GOT3 (cell line): ENCODE measurements around the gene CHRNA7.

Source experiments
- DNase-seq: peaks from one replicate; lab custom pipeline; 2025; ENCODE audit warnings: mixed read lengths; lab: John Stamatoyannopoulos, UW

CHRNA7 gene

GRCh38 chr15:32089851-32090359 lies 59.6 kb downstream of the CHRNA7 start:
- no peak for DNase-seq

- DNase-seq = no peak
These were observed 61.4 kb downstream of the CHRNA7 start for GRCh38 chr15:32091505-32092380.

DNA sequence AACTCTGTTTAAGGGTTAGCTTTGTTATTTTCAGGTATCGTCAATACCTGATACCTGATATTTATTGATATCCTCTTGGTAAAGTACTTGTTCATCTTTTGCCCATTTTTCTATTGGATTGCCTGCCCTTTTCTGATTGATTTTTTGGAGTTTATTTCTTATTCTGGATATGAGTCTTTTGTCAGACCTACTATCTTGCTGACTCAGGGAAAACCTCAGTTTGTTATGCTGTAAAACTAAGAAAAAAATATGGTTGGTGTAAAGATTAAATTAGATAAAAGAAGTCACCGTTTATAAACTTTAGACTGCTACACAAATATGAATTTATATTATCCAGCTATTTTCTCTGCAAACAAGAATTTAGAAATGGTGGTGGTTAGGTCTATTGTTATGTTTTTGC lies 65.9 kb downstream of the CHRNA7 start:
- no peak for DNase-seq

DNA sequence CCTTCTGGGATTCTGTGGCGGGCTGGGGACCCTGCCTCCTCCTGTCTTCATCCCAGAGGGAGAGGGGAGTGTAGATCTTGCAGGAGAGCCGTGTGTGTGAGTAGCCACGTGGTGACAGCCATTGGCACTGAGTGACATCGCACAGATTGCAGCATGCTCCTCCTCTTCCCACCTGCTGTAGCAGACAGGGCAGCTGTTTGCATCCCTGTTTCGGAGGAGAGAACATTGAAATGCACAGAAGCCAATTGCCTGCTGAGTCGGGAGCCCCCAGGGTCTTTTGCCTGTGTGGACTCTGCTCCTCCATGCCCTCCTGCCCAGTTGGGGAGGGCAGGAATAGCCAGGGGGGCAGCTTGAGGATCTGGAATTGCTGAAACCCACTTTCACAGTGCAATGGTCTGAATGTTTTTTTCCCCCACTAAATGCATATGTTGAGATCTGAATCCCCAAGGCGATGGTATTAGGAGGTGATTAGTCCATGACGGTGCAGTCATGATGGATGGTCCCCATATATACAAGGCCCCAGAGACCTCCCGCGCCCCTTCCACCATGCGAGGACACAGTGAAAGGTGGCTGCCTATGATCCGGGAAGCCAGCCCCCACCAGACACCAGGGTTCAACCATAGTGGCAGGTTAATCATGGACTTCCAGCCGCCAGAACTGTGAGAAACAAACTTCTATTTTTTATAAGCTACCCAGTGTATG lies 66.8 kb downstream of the CHRNA7 start:
- DNase-seq = no peak

DNA sequence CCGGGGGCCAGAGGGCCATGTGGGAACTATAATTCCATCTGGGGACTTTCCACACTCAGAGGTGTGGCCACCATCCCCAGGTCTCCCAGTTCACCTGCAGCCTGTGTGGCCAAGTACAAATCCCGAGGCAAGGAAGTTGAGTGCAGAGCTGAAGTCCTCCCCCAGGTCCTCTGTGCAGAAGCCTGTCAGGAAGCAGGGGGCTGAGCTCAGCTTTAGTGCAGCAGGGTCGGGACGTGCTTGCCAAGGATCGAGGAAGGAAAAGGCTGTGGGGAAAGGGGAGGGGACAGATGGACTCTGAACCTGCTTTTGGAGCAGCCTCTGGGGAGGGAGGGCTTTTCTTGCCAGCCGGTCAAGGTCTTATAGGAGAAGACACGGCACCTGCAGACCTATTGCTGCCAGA lies 67.7 kb downstream of the CHRNA7 start:
- no peak for DNase-seq

GRCh38 chr15:32099097-32099785 lies 68.9 kb downstream of the CHRNA7 start:
- DNase-seq = no peak

DNA sequence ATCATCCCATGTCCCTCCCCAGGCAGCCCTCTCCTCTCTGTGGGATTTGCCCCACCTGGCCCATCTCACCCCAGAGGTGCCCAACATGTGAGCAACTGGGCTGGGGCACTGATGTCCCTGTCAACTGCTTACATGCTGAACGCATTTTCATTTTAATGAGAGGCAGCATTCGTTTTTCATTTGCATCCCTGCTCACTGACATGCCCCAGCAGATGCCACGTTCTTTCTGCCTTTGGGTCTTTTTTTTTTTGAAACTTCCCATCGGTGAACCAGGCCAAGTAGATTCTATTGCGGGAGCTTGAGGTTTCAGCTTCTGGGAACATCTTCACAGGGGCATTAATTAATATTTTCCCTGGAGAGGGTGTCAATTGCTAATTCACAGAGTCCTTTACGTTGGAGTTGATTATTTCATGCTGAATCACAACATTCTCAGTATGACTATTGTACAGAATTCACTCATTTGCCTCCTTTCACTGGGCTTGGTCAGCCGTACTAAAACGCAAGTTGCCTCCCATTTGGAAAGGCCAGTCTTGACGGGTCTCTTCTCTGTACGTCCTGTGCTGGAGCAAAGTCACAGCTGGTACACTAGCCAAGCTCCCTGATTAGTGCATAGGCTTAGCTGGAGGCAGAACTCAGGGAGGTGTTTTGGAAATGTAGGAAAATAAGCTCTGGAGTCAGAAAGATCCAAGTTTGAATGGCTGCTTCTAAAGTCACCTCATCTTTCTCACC lies 69.8 kb downstream of the CHRNA7 start:
- DNase-seq = no peak

DNA sequence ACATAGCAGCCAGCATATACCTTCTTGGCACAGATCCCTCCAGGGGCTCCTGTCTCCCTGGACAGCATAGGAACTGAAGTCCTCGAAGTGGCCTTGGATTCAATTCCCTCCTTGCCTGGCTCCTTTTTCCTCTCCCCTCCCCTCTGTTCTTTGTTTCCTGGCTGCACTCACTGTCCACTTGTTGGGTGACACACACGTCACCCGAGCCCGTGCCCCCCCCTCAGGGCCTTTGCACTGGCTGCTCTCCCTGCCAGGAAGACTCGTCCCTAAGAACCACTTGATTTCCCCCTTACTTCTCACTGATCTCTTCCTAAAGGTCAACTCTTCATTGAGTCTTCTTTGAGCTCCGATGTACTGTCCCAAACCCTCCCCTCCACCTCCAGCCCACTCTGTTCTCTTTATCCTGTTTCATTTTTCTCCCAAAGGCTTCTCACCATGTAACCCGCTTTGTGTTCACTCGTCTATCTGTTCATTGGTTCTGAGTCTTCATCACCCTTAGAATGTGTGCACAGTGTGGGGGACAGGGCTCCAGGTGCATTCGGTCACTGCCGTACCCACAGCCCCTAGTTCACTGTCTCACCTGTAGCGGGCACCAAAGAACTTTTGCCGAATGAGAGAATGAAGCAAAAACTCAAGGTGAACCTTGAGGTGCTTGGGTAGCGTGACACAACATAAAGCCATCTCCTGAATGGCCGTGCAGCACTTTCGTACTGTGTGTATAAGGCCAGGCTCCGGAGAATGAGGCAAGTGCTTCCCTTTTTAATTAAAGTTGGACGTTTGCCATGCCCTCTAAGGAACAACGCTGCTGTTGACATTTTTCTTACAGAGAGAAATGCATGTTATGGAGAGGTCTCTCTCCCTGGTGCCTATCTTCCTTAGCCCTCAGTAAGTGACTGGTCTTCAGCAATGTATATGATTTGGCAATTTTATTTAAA lies 74.0 kb downstream of the CHRNA7 start:
- DNase-seq = no peak

DNA sequence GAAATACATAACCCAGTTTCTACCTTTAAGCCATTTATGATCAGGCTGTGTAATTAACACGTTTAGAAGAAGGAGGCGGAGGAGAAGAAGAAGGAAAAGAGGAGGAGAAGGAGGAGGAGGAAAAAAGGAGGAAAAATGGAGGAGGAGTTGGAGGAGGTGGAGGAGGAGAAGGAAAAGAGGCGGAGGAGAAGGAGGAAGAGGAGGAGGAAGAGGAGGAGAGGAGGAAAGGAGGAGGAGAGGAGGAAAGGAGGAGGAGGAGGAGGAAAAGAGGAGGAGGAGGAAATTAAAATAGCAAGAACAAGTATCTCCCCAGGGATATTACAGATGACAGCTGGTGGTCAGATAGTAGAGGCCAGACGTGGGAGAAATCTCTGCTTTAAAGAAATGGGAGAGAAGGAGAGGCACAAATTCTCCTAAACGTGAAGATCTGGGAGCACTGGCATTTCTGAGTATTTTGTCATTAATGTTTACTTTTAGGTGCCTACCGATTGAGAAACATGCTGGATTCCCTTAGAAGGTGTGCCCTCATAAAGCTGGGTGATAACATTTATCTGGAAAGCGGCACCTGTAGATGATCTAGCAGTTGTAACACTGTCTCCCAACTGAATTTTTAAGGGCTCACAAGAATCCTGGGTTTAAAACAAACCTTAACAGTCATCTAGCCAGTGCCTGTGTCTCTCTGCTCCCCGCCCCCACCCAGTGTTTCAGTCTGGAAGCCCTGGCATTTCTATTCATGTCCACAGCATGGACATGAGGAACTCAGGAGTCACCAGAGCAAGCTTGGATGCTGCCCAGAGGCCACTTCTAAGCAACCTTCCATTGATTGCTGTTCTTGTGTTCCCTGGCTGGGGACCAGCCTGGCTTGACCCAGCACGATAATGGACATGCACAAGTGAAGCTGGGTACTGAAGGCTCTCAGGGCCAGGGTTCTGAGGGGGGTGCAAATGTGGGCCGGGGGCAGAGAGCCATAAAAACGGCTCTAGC lies 75.2 kb downstream of the CHRNA7 start:
- DNase-seq = no peak

- no peak for DNase-seq
These were observed 76.4 kb downstream of the CHRNA7 start for GRCh38 chr15:32106401-32107381.

GRCh38 chr15:32107477-32108080 lies 77.3 kb downstream of the CHRNA7 start:
- DNase-seq = no peak

GRCh38 chr15:32108661-32109060 lies 78.3 kb downstream of the CHRNA7 start:
- DNase-seq = no peak

DNA sequence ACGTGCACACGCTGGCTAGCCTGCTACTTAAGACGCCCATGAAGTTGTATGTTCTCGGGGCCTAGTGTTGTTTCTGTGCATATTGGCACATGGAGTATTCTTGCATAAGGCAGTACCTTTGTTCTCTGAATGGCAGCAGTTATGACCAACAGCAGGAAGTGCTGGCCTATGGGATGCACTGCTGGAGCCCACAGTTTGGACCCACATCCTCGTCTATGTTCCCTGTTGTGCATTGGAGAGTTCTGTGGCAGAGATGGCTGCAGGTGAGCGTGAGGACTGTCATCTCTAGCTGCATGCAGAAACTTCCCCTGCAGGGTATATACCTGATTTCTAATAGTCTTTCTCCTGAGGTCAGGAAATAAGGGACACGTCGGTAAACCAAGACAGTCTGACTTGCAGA lies 81.8 kb downstream of the CHRNA7 start:
- DNase-seq = no peak

DNA sequence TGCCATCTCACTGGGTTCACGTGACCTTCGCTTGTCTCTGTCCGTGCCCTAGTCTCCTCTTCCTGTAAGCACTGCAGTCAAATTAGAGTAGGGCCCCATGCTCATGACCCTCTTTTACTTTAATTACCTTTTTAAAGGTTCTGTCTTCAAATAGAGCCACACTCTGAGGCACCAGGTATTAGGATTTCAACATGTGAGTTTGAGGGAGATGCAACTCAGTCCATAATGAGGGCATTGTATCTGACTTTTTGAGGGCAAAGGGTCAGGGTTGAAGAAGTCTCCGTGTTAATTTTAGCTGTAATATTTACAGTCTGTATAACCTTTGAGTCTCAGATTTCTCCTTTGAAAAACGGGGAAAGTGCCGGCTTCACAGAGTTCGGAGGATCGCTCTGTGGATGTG lies 82.9 kb downstream of the CHRNA7 start:
- DNase-seq = no peak

- no peak for DNase-seq
These were observed 86.8 kb downstream of the CHRNA7 start for GRCh38 chr15:32117122-32117521.

GRCh38 chr15:32119286-32119685 lies 89.0 kb downstream of the CHRNA7 start:
- DNase-seq = no peak

DNA sequence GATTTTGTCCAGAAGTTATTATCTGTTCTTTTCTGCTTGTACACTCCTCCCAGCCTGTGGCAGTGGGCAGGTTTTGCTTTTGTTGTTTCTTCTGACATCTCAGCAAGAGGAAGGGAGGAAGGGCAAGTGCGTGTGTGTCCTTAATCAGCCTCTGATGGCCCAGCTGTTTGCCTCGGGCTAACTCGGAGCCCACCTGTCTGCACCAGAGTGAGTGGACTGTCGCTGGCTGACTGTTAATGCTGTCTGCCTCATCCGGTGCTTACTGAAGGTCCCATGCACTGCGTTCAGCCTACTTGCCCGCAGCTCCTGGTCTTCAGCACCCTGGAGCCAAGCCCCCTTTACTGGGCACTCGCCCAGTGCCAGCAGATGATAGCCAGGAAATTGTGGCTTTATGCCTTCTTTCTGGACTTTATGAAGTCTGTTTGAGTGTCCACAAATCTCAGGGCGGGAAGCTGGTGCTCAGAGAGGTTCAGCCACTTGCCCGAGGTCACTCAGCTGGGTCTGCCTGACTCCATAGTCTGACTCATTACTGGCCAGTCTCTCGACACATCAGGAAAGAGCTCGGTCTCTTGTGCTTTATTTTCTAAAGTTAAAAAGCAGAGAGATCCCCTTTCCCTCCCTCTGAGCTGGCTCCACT lies 89.5 kb downstream of the CHRNA7 start:
- no peak for DNase-seq
